Hepatocyte (in vitro differentiated cells): ENCODE measurements around the gene SPIRE1. TPM values are rescaled to one million over a fixed set of nuclear protein-coding genes. Genes with fewer than 3 reads are reported as not detected.

Source experiments
- DNase-seq: peaks from one replicate; pipeline ENCODE4 v3.0.0-alpha.2; 2016; ENCODE audit warnings: low spot score
- H2AFZ ChIP-seq: fragments of 200-600 bp; sonication (generic); 2 replicates; pipeline ENCODE4 v1.6.0; 2016; ENCODE audit warnings: antibody characterized with exemption, mild to moderate bottlenecking
- H3K27ac ChIP-seq: fragments of 200-600 bp; sonication (generic); 2 replicates; pipeline ENCODE4 v1.5.1; 2016; ENCODE audit warnings: mild to moderate bottlenecking
- H3K27me3 ChIP-seq: fragments of 200-600 bp; sonication (generic); 2 replicates; pipeline ENCODE4 v1.6.1; 2016
- H3K36me3 ChIP-seq: fragments of 200-600 bp; sonication (generic); replicated peaks from 2 replicates; pipeline ENCODE4 v1.5.1; 2016; ENCODE audit warnings: low read depth; ENCODE audit not compliant: insufficient read depth
- H3K4me1 ChIP-seq: fragments of 200-600 bp; sonication (generic); 2 replicates; pipeline ENCODE4 v1.5.1; 2016; ENCODE audit warnings: mild to moderate bottlenecking, moderate library complexity; ENCODE audit not compliant: insufficient read depth
- H3K4me2 ChIP-seq: fragments of 200-600 bp; sonication (generic); 2 replicates; pipeline ENCODE4 v1.6.0; 2016
- H3K4me3 ChIP-seq: fragments of 200-600 bp; sonication (generic); 2 replicates; pipeline ENCODE4 v1.5.1; 2016; ENCODE audit warnings: mild to moderate bottlenecking
- H3K79me2 ChIP-seq: fragments of 200-600 bp; sonication (generic); 2 replicates; pipeline ENCODE4 v1.6.0; 2017; ENCODE audit warnings: mild to moderate bottlenecking
- H3K9me2 ChIP-seq: fragments of 200-600 bp; sonication (generic); replicated peaks from 2 replicates; pipeline ENCODE4 v1.6.0; 2017; ENCODE audit warnings: mild to moderate bottlenecking; ENCODE audit not compliant: insufficient read depth
- H3K9me3 ChIP-seq: fragments of 200-600 bp; sonication (generic); 2 replicates; pipeline ENCODE4 v1.5.1; 2016; ENCODE audit warnings: low read depth, mild to moderate bottlenecking
- H4K20me1 ChIP-seq: fragments of 200-600 bp; sonication (generic); 2 replicates; pipeline ENCODE4 v1.6.0; 2016; ENCODE audit warnings: mild to moderate bottlenecking; ENCODE audit not compliant: insufficient read depth, poor library complexity, severe bottlenecking
- CTCF ChIP-seq: fragments of 200-600 bp; sonication (generic); IDR thresholded peaks from 2 replicates; pipeline ENCODE4 v1.5.1; 2016; ENCODE audit warnings: antibody characterized with exemption, mild to moderate bottlenecking; ENCODE audit not compliant: poor library complexity
- EZH2 ChIP-seq: fragments of 200-600 bp; sonication (generic); IDR thresholded peaks from 2 replicates; pipeline ENCODE4 v1.6.1; 2016; ENCODE audit warnings: antibody characterized with exemption, mild to moderate bottlenecking, borderline replicate concordance
- EZH2phosphoT487 ChIP-seq: fragments of 200-600 bp; sonication (generic); IDR thresholded peaks from one replicate; pipeline ENCODE4 v1.6.1; 2018; ENCODE audit warnings: antibody characterized with exemption, mild to moderate bottlenecking, low read depth, moderate library complexity; ENCODE audit not compliant: unreplicated experiment, severe bottlenecking
- WGBS: methylation state at CpG from one replicate; pipeline ENCODE4 v1.1.6; 2016; ENCODE audit warnings: low lambda C conversion rate; ENCODE audit errors: missing lambda C conversion rate; 5-methylcytosine and 5-hydroxymethylcytosine counted together
- polyA plus RNA-seq: library from polyadenylated mRNA; unstranded; fragments of >200 nt; fragmentation: Nextera tagmentation; extraction: Ambion mirVana; gene quantifications from 2 replicates; pipeline ENCODE4 v1.2.1, GENCODE V29; 2016
- total RNA-seq: library from RNA; depleted of rRNA; stranded (reverse); fragments of >200 nt; gene quantifications from 2 replicates; pipeline ENCODE4 v1.2.3, GENCODE V29; 2014

Gene SPIRE1
- total and polyA plus RNA-seq, 2 experiments from 2014 or later = 13.1 to 18.9 TPM

- TF ChIP-seq EZH2 (no peak), EZH2phosphoT487 (no peak), CTCF (no peak)
- no peak overlapping the region for H3K27ac ChIP-seq
- H3K4me1 ChIP-seq = no peaks in the 10 kb centered on the region
- no peaks in the 10 kb centered on the region for H3K9me3 ChIP-seq
- no peaks in the 10 kb centered on the region for H3K9me2 ChIP-seq
- no peak overlapping the region for H2AFZ ChIP-seq
- DNase-seq = no peak
- no peaks in the 10 kb centered on the region for H3K79me2 ChIP-seq
- H3K36me3 ChIP-seq = no peaks in the 10 kb centered on the region
- H3K27me3 ChIP-seq = no peaks in the 10 kb centered on the region
- no peaks in the 10 kb centered on the region for H4K20me1 ChIP-seq
- 97% methylated on average over 27 of the region's 27 CpGs for WGBS
- H3K4me2 ChIP-seq = no peak overlapping the region
- H3K4me3 ChIP-seq = no peak overlapping the region
Observed at GRCh38 chr18:12449051-12449785, 208.7 kb downstream of the SPIRE1 start.

GRCh38 chr18:12445554-12445953 is 212.4 kb downstream of the SPIRE1 start:
- WGBS = over 99% methylated on average over 4 of the region's 4 CpGs
- Histone ChIP-seq H3K79me2 (no peaks in the 10 kb centered on the region), H3K27ac (no peak overlapping the region), H4K20me1 (no peaks in the 10 kb centered on the region), H3K4me1 (no peaks in the 10 kb centered on the region), H2AFZ (no peak overlapping the region), H3K27me3 (no peaks in the 10 kb centered on the region), H3K36me3 (no peaks in the 10 kb centered on the region), H3K4me2 (no peak overlapping the region), H3K4me3 (no peak overlapping the region), H3K9me3 (no peaks in the 10 kb centered on the region), H3K9me2 (no peaks in the 10 kb centered on the region)
- DNase-seq = no peak
- TF ChIP-seq EZH2 (no peak), CTCF (no peak), EZH2phosphoT487 (no peak)

GRCh38 chr18:12443551-12443950 is 214.4 kb downstream of the SPIRE1 start:
- H3K9me3 ChIP-seq = no peaks in the 10 kb centered on the region
- H3K27me3 ChIP-seq = no peaks in the 10 kb centered on the region
- no peak overlapping the region for H3K4me3 ChIP-seq
- no peak for DNase-seq
- H3K4me2 ChIP-seq = no peak overlapping the region
- no peaks in the 10 kb centered on the region for H3K36me3 ChIP-seq
- no peak overlapping the region for H2AFZ ChIP-seq
- no peak for TF ChIP-seq CTCF
- no peak for TF ChIP-seq EZH2phosphoT487
- TF ChIP-seq EZH2 = no peak
- 92% methylated on average over 3 of the region's 3 CpGs for WGBS
- no peaks in the 10 kb centered on the region for H4K20me1 ChIP-seq
- no peaks in the 10 kb centered on the region for H3K4me1 ChIP-seq
- H3K9me2 ChIP-seq = no peaks in the 10 kb centered on the region
- no peaks in the 10 kb centered on the region for H3K79me2 ChIP-seq
- H3K27ac ChIP-seq = no peak overlapping the region
